SK-N-SH treated with all-trans-retinoic acid at 6 μM for 48 hours (cell line): Measurements from ENCODE around the gene TLCD5.

Source experiments
- ATAC-seq: fragments of 200-7000 bp; cut with Tn5 transposase; 3 replicates; pipeline ENCODE4 v1.9.1; 2020; ENCODE audit warnings: mild to moderate bottlenecking, moderate library complexity
- ARNTL ChIP-seq: fragments of 450-650 bp; formaldehyde crosslinking; IDR thresholded peaks from 2 replicates; pipeline ENCODE4 v1.5.0; 2020; ENCODE audit warnings: low read depth, mild to moderate bottlenecking, moderate library complexity, borderline replicate concordance
- BACH2 ChIP-seq: fragments of 250-450 bp; sonication (Bioruptor Pico); IDR thresholded peaks from 2 replicates; pipeline ENCODE4 v1.9.0; 2021; ENCODE audit warnings: mild to moderate bottlenecking, borderline replicate concordance
- CREB5 ChIP-seq: fragments of 250-450 bp; sonication (Bioruptor Pico); IDR thresholded peaks from 2 replicates; pipeline ENCODE4 v1.5.1; 2020; ENCODE audit warnings: low read depth, mild to moderate bottlenecking, moderate library complexity
- CSDC2 ChIP-seq: fragments of 250-450 bp; sonication (Bioruptor Pico); IDR thresholded peaks from 2 replicates; pipeline ENCODE4 v1.5.0; 2020; ENCODE audit warnings: mild to moderate bottlenecking, moderate library complexity
- CSRNP3 ChIP-seq: fragments of 250-450 bp; sonication (Bioruptor Pico); IDR thresholded peaks from 2 replicates; pipeline ENCODE4 v1.5.1; 2021; ENCODE audit warnings: mild to moderate bottlenecking, moderate library complexity
- ESRRG ChIP-seq: fragments of 250-450 bp; sonication (Bioruptor Pico); IDR thresholded peaks from 2 replicates; pipeline ENCODE4 v1.6.1; 2021; ENCODE audit warnings: mild to moderate bottlenecking
- GLIS3 ChIP-seq: fragments of 250-450 bp; sonication (Bioruptor Pico); IDR thresholded peaks from 2 replicates; pipeline ENCODE4 v1.5.0; 2020; ENCODE audit warnings: mild to moderate bottlenecking, moderate library complexity
- ISL1 ChIP-seq: fragments of 250-450 bp; sonication (Bioruptor Pico); IDR thresholded peaks from 2 replicates; pipeline ENCODE4 v2.1.2; 2022; ENCODE audit warnings: mild to moderate bottlenecking, moderate library complexity
- OSR1 ChIP-seq: fragments of 250-450 bp; sonication (Bioruptor Pico); IDR thresholded peaks from 2 replicates; pipeline ENCODE4 v1.8.0; 2022; ENCODE audit warnings: moderate library complexity, mild to moderate bottlenecking, inconsistent platforms
- PATZ1 ChIP-seq: fragments of 250-450 bp; sonication (Bioruptor Pico); IDR thresholded peaks from 2 replicates; pipeline ENCODE4 v1.8.0; 2020; ENCODE audit warnings: mild to moderate bottlenecking, moderate library complexity, borderline replicate concordance
- RARB ChIP-seq: fragments of 250-450 bp; sonication (Bioruptor Pico); IDR thresholded peaks from 2 replicates; pipeline ENCODE4 v1.8.0; 2021; ENCODE audit warnings: mild to moderate bottlenecking, moderate library complexity
- SNAI2 ChIP-seq: fragments of 250-450 bp; sonication (Bioruptor Pico); IDR thresholded peaks from 2 replicates; pipeline ENCODE4 v1.5.0; 2020; ENCODE audit warnings: mild to moderate bottlenecking, moderate library complexity
- TCF4 ChIP-seq: fragments of 250-450 bp; sonication (Bioruptor Pico); IDR thresholded peaks from 2 replicates; pipeline ENCODE4 v1.8.0; 2021; ENCODE audit warnings: mild to moderate bottlenecking, moderate library complexity, borderline replicate concordance
- TOX ChIP-seq: fragments of 250-450 bp; sonication (Bioruptor Pico); IDR thresholded peaks from 2 replicates; pipeline ENCODE4 v1.8.0; 2021; ENCODE audit warnings: mild to moderate bottlenecking, moderate library complexity, borderline replicate concordance
- TSHZ2 ChIP-seq: fragments of 250-450 bp; sonication (Bioruptor Pico); IDR thresholded peaks from 2 replicates; pipeline ENCODE4 v1.5.0; 2020; ENCODE audit warnings: mild to moderate bottlenecking, moderate library complexity
- ZC3H10 ChIP-seq: fragments of 250-450 bp; sonication (Bioruptor Pico); IDR thresholded peaks from 2 replicates; pipeline ENCODE4 v1.5.1; 2021; ENCODE audit warnings: mild to moderate bottlenecking, moderate library complexity
- ZFP3 ChIP-seq: fragments of 250-450 bp; sonication (Bioruptor Pico); IDR thresholded peaks from 2 replicates; pipeline ENCODE4 v1.5.0; 2020; ENCODE audit warnings: mild to moderate bottlenecking, moderate library complexity
- ZFP30 ChIP-seq: fragments of 450-650 bp; formaldehyde crosslinking; IDR thresholded peaks from 2 replicates; pipeline ENCODE4 v1.5.0; 2022; ENCODE audit warnings: mild to moderate bottlenecking, moderate library complexity
- ZNF565 ChIP-seq: fragments of 450-650 bp; formaldehyde crosslinking; conservative IDR thresholded peaks from 2 replicates; pipeline ENCODE4 v1.5.0; 2020; ENCODE audit warnings: low read depth, mild to moderate bottlenecking, moderate library complexity
- ZNF70 ChIP-seq: fragments of 450-650 bp; formaldehyde crosslinking; IDR thresholded peaks from 2 replicates; pipeline ENCODE4 v1.5.0; 2020; ENCODE audit warnings: mild to moderate bottlenecking, moderate library complexity
- ZNF8 ChIP-seq: fragments of 450-650 bp; formaldehyde crosslinking; IDR thresholded peaks from 2 replicates; pipeline ENCODE4 v1.5.0; 2020; ENCODE audit warnings: mild to moderate bottlenecking, moderate library complexity

TLCD5 gene

GRCh38 chr11:120331301-120331996 lies 6.3 kb downstream of the TLCD5 start:
- TF ChIP-seq ZFP3 (CRISPR knock-in tag) (peak; percentile 25; the same call in 1 of the 2 replicates), ESRRG (no peak), ZNF565 (no peak), ZC3H10 (CRISPR knock-in tag) (peak; percentile 48; the same call in 1 of the 2 replicates), ZNF70 (no peak), ISL1 (peak; percentile 73; the same call in 1 of the 2 replicates)
- ATAC-seq = peak; percentile 81

- TF ChIP-seq ISL1 = 0 out of 2 replicates have a peak, but pooled peaks have one; percentile 16
- TF ChIP-seq CSRNP3 (CRISPR knock-in tag) = no peak
- no peak for ATAC-seq
These were observed 8.0 kb downstream of the TLCD5 start for GRCh38 chr11:120332822-120333716.

- ATAC-seq = no peak
- no peak for TF ChIP-seq ZC3H10 (CRISPR knock-in tag)
- no peak for TF ChIP-seq ESRRG
- no peak for TF ChIP-seq TOX (CRISPR knock-in tag)
- no peak for TF ChIP-seq GLIS3 (CRISPR knock-in tag)
- no peak for TF ChIP-seq ISL1
- no peak for TF ChIP-seq ARNTL
- TF ChIP-seq PATZ1 (CRISPR knock-in tag) = no peak
- no peak for TF ChIP-seq OSR1 (CRISPR knock-in tag)
- TF ChIP-seq BACH2 (CRISPR knock-in tag) = no peak
- no peak for TF ChIP-seq ZNF8 (CRISPR knock-in tag)
- TF ChIP-seq ZFP30 (CRISPR knock-in tag) = no peak
- TF ChIP-seq ZNF70 = no peak
- no peak for TF ChIP-seq ZNF565
- no peak for TF ChIP-seq CSRNP3 (CRISPR knock-in tag)
- no peak for TF ChIP-seq SNAI2 (CRISPR knock-in tag)
- TF ChIP-seq CREB5 (CRISPR knock-in tag) = no peak
These were observed 8.7 kb downstream of the TLCD5 start for GRCh38 chr11:120333801-120334200.

GRCh38 chr11:120334332-120334731 lies 9.2 kb downstream of the TLCD5 start:
- ATAC-seq = no peak
- TF ChIP-seq ISL1 = no peak
- TF ChIP-seq PATZ1 (CRISPR knock-in tag) = no peak
- TF ChIP-seq TCF4 (CRISPR knock-in tag) = no peak
- TF ChIP-seq RARB = no peak
- no peak for TF ChIP-seq SNAI2 (CRISPR knock-in tag)
- no peak for TF ChIP-seq OSR1 (CRISPR knock-in tag)
- TF ChIP-seq ZNF70 = no peak
- no peak for TF ChIP-seq ZNF8 (CRISPR knock-in tag)
- TF ChIP-seq TSHZ2 (CRISPR knock-in tag) = no peak
- no peak for TF ChIP-seq ZNF565
- TF ChIP-seq CSDC2 (CRISPR knock-in tag) = no peak
- no peak for TF ChIP-seq ZFP3 (CRISPR knock-in tag)
- TF ChIP-seq TOX (CRISPR knock-in tag) = no peak
